Fibroblast of mammary gland (primary cell): ENCODE data around the gene PYCARD.
"Not testable (repeated sequence)": the region's sequence is repeated elsewhere in the genome, so short reads cannot be mapped to it uniquely, and the experiment has no call there.

Experiments used
- DNase-seq: peaks from one replicate; pipeline ENCODE4 v3.0.0-alpha.2; 2010; ENCODE audit warnings: low read depth
- H3K4me3 ChIP-seq: 2 replicates; pipeline ENCODE4 v1.5.1; 2011; ENCODE audit warnings: low read depth, mild to moderate bottlenecking, low read length, moderate library complexity; ENCODE audit not compliant: control insufficient read depth
- TF ChIP-seq, protein P1 (sequence below): conservative IDR thresholded peaks from 2 replicates; pipeline ENCODE4 v1.5.1; 2011; ENCODE audit warnings: low read depth, low read length, inconsistent platforms; ENCODE audit not compliant: control insufficient read depth, insufficient read depth

The PYCARD gene

DNA sequence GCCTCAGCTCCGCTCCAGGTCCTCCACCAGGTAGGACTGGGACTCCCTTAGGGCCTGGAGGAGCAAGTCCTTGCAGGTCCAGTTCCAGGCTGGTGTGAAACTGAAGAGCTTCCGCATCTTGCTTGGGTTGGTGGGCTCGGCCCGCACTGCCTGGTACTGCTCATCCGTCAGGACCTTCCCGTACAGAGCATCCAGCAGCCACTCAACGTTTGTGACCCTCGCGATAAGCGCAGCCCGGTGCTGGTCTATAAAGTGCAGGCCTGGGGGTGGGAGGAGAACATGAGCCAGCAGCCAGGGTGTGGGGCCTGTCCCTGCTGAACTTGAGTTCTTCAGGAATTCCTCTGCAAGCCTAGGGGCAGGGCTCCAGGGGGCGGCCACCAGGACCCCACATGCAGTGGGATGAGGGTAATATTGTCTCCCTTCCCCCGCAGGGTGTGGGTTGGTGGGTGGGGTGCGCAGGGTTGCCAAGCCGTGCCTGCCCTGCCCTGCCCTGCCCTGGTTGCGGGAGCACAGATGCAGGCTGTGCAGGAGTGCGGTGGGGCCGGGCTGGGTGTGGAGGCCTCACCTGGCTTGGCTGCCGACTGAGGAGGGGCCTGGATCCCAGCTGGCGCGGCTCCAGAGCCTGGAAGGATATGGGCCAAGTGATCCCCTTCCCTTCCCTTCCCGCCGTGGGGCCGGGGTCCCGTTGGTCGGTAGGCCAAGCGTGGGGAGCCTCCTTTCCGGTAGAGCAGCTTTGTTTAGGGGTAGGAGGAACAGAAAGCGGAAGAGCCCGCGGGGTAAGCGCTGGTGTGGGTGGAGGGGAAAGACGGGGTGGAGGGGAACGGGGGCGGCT lies 762 bp downstream of the PYCARD start:
- DNase-seq = no peak
- TF ChIP-seq, protein P1, sequence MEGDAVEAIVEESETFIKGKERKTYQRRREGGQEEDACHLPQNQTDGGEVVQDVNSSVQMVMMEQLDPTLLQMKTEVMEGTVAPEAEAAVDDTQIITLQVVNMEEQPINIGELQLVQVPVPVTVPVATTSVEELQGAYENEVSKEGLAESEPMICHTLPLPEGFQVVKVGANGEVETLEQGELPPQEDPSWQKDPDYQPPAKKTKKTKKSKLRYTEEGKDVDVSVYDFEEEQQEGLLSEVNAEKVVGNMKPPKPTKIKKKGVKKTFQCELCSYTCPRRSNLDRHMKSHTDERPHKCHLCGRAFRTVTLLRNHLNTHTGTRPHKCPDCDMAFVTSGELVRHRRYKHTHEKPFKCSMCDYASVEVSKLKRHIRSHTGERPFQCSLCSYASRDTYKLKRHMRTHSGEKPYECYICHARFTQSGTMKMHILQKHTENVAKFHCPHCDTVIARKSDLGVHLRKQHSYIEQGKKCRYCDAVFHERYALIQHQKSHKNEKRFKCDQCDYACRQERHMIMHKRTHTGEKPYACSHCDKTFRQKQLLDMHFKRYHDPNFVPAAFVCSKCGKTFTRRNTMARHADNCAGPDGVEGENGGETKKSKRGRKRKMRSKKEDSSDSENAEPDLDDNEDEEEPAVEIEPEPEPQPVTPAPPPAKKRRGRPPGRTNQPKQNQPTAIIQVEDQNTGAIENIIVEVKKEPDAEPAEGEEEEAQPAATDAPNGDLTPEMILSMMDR = no peak
- peak overlapping the region; percentile 59 for H3K4me3 ChIP-seq

DNA sequence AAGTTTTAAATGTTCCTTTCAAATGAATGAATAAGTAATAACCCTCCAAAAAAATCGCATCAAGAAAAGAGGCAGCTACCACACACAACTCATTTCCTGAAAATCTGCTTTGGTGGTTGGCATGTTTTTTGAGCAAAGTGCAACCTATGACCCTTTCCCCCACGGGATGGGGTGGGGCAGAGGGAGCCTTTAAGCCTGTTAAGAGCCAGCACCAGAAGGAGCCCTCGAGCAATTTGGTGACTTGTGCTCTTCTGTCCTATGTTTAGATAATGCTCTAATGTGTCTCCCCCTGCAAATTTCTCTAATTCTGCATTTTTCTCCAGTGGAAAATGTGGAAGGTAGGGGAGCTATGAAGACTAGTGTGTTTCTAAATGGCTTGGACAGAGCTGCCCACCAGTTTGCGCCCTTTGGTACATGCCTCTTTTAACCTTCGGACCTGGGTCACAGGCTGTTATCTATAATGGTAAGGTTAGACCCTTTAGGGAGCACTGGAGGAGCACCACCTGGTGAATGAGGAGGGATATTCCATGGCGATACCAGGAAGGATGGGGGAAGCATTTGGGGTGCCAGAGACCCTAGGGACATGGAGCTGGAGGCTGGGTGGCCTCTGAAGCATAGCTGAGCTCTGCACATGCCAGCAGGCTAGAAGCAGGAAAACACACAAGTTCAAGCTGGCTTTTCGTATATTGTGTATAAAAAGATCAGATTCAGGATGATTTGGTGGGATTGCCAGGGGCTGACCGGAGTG lies 1.6 kb downstream of the PYCARD start:
- H3K4me3 ChIP-seq = no peak overlapping the region
- peak; percentile 48 for DNase-seq
- TF ChIP-seq, protein P1 = peak; percentile 13

DNA sequence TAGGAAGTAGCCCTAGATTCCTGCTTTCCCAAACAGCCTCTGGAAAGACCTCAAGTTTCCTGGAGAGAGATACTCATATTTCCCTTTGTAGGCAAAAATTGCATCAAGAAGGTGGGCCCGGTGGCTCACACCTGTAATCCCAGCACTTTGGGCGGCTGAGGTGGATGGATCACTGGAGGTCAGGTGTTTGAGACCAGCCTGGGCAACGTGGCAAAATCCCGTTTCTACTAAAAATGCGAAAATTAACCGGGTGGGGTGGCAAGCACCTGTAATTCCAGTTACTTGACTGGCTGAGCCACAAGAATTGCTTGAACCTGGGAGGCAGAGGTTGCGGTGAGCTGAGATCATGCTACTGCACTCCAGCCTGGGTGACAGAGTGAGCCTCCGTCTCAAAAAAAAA lies 2.4 kb downstream of the PYCARD start:
- DNase-seq, H3K4me3 ChIP-seq: not testable (repeated sequence)

DNA sequence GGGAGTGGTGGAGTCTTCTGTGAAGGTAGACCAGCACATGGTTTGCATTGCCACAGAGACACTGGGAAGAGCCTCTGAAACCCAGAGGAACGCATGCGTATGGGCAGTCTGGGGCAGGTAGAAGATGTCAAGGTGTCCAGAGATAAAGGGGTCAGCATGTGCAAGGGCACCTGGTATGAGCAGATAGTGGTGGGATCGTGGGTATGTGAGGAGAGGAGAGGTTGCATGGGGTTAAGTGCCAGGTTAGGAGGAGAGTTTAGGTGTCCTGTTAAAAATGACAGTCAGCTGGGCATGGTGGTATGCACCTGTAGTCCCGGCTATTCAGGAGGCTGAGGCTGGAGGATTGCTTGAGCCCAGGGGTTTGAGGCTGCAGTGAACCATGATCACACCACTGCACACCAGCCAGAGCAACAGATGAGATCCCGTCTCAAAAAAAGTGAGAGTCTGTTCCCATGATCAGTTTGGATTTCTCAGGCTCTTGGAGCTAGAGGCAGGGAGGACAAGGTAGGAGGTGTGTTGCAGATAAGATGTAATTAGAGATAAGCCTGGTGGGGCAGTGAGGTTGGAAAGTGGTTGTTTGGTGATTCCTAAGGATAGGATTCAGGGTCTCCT lies 3.0 kb downstream of the PYCARD start:
- DNase-seq = no peak
- TF ChIP-seq, protein P1 = no peak
- no peak overlapping the region for H3K4me3 ChIP-seq

DNA sequence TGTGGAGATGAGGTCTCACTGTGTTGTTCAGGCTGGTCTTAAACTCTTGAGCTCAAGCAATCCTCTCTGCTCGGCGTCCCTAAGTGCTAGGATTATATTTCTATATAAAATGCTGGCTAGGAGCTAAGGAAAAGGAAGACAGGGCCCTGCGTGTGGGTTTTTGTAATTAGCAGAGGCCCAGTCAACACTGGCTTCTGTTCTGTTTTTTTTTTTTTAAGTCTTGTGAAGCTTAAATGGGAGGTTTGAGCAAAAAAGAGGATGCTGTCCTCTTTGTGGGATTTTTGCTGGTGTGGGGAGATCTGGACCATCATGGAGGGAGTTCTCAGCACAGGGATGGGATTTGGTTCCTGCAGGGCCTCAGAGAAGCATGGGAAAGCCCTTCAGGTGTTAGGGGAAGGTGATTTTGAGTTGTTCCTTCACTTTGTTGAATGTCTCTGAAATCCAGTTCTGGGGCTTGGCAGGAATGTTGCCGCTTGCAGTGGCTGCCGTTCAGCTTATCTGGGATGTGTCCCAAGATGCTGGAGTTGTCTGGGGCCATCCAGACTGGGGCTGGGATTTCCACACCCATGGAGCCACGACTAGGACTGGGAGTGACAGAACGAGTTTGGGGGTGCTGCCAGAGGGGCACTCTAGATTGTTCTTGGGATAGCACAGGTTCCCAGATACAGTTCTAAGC lies 4.2 kb downstream of the PYCARD start:
- no peak for DNase-seq
- no peak overlapping the region for H3K4me3 ChIP-seq
- TF ChIP-seq, protein P1 = no peak

DNA sequence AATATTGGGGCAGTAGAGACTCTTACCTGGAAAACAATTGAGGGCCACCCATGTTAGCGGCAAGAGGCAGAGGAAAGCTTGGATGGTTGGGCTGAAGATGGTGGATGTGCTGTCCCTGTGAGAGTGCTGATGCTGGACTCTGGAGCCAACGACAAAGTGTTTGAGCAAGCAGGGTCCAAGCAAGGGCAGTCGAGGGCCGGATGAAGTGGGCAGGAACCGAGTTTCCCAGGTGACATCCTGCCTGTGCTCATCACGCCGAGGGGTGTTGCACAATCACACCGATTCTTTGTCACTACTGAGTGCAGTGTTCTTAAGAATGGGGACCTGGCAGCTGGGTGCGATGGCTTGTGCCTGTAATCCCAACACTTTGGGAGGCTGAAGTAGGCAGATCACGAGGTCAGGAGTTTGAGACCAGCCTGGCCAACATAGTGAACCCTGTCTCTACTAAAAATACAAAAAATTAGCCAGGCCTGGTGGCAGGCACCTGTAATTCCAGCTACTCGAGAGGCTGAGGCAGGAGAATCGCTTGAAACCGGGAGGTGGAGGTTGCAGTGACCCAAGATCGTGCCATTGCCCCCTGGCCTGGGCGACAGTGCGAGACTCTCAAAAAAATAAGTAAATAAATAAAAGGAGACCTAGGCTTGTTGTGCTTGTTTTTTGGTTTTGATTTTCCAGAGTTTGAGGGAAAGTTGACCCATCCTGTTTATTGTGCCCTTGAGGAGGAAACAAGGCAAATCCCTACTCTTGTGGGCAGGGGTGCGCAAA lies 6.1 kb downstream of the PYCARD start:
- H3K4me3 ChIP-seq = no peak overlapping the region
- DNase-seq = no peak
- TF ChIP-seq, protein P1 = no peak

DNA sequence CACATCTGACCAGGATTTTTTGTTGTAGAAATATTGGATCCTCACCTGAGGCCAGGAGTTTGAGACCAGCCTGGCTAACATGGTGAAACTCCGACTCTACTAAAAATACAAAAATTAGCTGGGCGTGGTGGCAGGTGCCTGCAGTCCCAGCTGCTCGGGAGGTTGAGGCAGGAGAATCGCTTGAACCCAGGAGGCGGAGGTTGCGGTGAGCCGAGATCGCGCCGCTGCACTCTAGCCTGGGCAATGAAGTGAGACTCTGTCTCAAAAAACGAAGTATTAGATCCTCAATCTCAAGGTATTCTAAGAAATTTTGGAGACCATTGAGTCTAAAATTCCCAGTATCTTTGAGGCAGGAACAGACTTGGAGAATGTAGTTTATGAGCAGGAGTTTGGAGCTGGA lies 6.7 kb downstream of the PYCARD start:
- not testable (repeated sequence) for DNase-seq, H3K4me3 ChIP-seq
